Lower leg skin (tissue), 4 donors: ENCODE data around the gene DPM3. TPM values are rescaled to one million over a fixed set of nuclear protein-coding genes. Genes with fewer than 3 reads are reported as not detected.

Source experiments
- DNase-seq, 2 donors: peaks; one replicate each; pipeline ENCODE4 v3.0.0-alpha.2; 2019; ENCODE audit warnings: low spot score in 2 of 2
- H3K4me3 ChIP-seq: fragments of 200-600 bp; sonication (generic); 2 replicates; pipeline ENCODE4 v1.5.1; 2017; ENCODE audit warnings: mild to moderate bottlenecking, low read depth; ENCODE audit not compliant: poor library complexity, severe bottlenecking
- POLR2A ChIP-seq, 2 donors: fragments of 450-650 bp; IDR thresholded peaks; one replicate each; pipeline ENCODE4 v1.6.1; 2016 to 2017; ENCODE audit warnings: antibody characterized with exemption in 2 of 2, mild to moderate bottlenecking in 1 of 2, moderate library complexity in 1 of 2
- WGBS, 2 donors: methylation state at CpG; one replicate each; pipeline ENCODE4 v1.1.5; 2018; 5-methylcytosine and 5-hydroxymethylcytosine counted together
- intact Hi-C: fragments of 100-400 bp; cut with DNase I; formaldehyde crosslinking; loops from one replicate; pipeline ENCODE4 v1.15.0; 2023; ENCODE audit warnings: low total_unique reads
- total RNA-seq, 4 donors: library from RNA; depleted of rRNA; stranded (reverse); fragments of >200 nt; gene quantifications; one replicate each; pipeline ENCODE4 v1.1.0, GENCODE V29; 2016
- TF ChIP-seq, protein P1 (sequence below), 3 donors: fragments of 450-650 bp; IDR thresholded peaks; one replicate each; pipeline ENCODE4 v1.5.1; 2016; ENCODE audit warnings: antibody characterized with exemption in 3 of 3, mild to moderate bottlenecking in 3 of 3, moderate library complexity in 2 of 3

The DPM3 gene
- total RNA-seq, 4 donors from 2014 or later: 19.2 to 74.7 (median 36.9) TPM

DNA sequence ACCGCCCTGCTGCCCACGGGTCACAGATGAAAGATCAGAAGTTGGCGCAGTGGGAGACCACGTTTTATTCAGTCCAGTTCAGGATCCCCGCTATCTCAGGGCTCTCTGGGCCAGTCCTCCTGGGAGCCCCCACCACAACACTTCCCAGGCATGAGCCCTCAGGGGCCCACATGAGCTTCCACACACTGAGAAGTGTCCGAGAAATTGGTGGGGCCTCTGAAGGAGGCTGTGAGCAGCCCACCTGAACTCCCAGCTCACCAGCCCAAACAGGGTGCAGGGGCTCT, 45.4 kb upstream of the DPM3 start:
- no peak overlapping the region for H3K4me3 ChIP-seq
- TF ChIP-seq, protein P1, sequence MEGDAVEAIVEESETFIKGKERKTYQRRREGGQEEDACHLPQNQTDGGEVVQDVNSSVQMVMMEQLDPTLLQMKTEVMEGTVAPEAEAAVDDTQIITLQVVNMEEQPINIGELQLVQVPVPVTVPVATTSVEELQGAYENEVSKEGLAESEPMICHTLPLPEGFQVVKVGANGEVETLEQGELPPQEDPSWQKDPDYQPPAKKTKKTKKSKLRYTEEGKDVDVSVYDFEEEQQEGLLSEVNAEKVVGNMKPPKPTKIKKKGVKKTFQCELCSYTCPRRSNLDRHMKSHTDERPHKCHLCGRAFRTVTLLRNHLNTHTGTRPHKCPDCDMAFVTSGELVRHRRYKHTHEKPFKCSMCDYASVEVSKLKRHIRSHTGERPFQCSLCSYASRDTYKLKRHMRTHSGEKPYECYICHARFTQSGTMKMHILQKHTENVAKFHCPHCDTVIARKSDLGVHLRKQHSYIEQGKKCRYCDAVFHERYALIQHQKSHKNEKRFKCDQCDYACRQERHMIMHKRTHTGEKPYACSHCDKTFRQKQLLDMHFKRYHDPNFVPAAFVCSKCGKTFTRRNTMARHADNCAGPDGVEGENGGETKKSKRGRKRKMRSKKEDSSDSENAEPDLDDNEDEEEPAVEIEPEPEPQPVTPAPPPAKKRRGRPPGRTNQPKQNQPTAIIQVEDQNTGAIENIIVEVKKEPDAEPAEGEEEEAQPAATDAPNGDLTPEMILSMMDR (IDR thresholded peaks at IDR 0.05): no peak
- no peak for TF ChIP-seq POLR2A (IDR thresholded peaks at IDR 0.05)
- intact Hi-C loops: no loop called here
- 69 to 77% methylated on average over 6 of the region's 6 CpGs for WGBS, 2 donors
- no peak for DNase-seq

DNA sequence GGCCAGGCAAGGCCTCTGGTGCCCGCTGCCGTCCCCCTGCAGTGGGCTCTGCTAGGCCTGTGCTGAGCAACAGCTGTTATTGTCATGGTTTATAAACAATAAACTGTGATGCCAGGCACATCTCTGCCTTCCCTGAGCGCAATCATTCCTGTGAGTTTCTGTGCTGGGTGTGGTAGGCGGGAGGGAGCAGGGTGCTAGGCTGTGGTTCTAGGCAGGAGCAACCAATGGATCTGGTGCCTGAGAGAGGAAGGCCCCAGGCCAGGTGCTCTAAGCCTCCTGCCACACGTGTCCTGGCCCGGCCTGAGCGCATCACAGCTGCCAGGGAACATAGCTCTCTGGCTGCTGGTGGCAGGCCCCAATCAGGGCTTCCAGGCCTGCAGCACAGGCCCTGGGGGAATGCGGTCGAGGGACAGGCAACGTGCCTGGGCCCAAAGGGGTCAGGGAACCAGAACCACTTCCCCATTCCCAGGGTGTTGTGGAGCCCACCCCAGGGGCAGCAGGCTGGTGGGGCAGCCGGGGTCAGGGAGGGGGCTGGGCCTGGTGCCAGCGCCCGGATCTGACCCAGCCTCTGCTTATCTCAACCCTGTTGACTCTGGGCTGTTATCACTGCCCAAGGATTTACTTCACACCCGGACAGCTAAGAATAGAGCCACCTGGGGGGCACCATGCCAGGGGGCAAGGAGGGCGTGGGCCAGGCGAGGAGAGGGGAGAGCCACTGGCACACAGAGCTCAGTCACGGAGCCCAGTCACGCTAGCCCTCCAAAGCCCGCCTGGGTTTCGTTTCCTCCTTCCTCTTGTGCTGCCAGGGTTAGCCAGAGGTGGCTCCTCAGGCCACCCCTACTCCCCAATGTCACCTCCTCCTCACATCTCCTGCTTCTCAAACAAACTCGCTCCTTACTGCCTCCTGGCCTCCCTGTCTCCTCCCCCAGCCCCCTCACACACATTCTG, 44.8 kb upstream of the DPM3 start:
- intact Hi-C loops: no loop called here
- H3K4me3 ChIP-seq: no peak overlapping the region
- TF ChIP-seq, protein P1 (IDR thresholded peaks at IDR 0.05): no peak
- no peak for TF ChIP-seq POLR2A (IDR thresholded peaks at IDR 0.05)
- DNase-seq: peak in 1 of 2 donors; percentile 87
- 47 to 57% methylated on average over 16 to 17 of the region's 21 CpGs for WGBS, 2 donors

DNA sequence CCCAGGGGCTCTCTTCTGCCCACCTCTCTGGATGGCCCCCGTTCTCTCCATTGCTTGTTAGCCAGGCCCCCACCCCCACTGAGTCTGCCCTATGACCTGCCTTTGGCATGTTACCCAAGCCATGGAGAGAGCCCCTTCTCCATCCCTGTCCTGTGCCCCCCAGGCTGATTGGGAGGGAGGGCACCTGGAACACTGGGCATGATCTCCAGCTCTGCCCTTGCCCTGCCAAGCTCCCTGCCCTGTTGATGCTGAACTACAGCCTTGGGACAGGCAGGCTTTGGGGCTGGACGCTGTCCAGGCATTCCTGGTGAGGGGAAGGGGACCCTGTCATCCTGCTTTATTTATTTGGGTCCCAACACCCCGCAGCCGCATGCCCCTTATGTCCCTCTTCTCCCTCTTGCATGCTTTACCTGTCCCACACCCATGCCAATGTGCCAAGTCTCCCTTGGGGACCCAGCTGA, 44.0 kb upstream of the DPM3 start:
- no peak overlapping the region for H3K4me3 ChIP-seq
- TF ChIP-seq POLR2A (IDR thresholded peaks at IDR 0.05): no peak
- TF ChIP-seq, protein P1 (IDR thresholded peaks at IDR 0.05): no peak
- intact Hi-C loops: no loop called here
- 72 to 77% methylated on average over 4 of the region's 4 CpGs for WGBS, 2 donors
- no peak for DNase-seq

DNA sequence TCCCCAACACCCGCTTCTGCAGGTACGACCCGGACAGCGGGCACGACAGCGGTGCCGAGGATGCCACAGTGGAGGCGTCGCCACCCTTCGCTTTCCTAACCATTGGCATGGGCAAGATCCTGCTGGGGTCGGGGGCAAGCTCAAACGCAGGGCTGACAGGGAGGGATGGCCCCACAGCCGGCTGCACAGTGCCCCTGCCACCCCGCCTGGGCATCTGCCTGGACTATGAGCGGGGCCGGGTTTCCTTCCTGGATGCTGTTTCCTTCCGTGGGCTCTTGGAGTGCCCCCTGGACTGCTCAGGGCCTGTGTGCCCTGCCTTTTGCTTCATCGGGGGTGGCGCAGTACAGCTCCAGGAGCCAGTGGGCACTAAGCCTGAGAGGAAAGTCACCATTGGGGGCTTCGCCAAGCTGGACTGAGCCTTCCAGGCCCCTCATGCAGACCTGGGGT, 43.5 kb upstream of the DPM3 start:
- no peak for DNase-seq
- 84 to 89% methylated on average over 20 of the region's 20 CpGs for WGBS, 2 donors
- intact Hi-C loops: no loop called here
- TF ChIP-seq, protein P1 (IDR thresholded peaks at IDR 0.05): no peak
- no peak overlapping the region for H3K4me3 ChIP-seq

DNA sequence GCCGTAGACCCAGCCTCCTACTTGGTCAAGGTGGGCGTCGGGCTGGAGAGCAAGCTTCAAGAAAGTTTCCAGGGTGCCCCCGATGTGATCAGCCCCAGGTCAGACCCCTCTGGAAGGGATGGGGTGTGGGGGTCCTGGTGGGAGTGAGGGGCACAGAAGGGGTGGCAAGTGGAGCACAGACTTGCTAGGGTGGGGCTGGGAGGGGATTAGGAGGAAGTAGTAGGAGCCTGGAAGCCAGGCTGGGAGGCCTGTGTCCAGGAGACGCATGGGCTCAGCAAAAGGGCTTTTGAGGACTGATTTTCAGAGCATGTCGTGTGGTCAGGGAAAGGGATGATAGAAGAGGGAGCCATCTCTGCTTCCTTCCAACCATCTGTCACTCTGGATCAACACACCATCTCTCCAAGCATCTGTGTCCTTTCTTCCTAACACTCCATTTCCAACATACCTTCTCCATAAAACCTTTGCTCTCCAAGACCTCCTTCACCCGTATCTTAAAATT, 41.8 kb upstream of the DPM3 start:
- 85 to 86% methylated on average over 7 of the region's 7 CpGs for WGBS, 2 donors
- intact Hi-C loops: no loop called here
- DNase-seq: no peak
- H3K4me3 ChIP-seq: no peak overlapping the region
- TF ChIP-seq POLR2A (IDR thresholded peaks at IDR 0.05): no peak
- TF ChIP-seq, protein P1 (IDR thresholded peaks at IDR 0.05): no peak
